PC-9 (cell line): ENCODE data around the gene TIGD2.

ENCODE experiments used
- EZH2 ChIP-seq: fragments of 200-600 bp; sonication (generic); IDR thresholded peaks from 2 replicates; pipeline ENCODE4 v1.8.0; 2017; ENCODE audit warnings: antibody characterized with exemption, low read depth
- TF ChIP-seq, protein P1 (sequence below): fragments of 200-600 bp; sonication (generic); conservative IDR thresholded peaks from 2 replicates; pipeline ENCODE4 v1.6.1; 2017; ENCODE audit warnings: mixed run types, antibody characterized with exemption, mild to moderate bottlenecking, moderate library complexity

- TF ChIP-seq, protein P1, sequence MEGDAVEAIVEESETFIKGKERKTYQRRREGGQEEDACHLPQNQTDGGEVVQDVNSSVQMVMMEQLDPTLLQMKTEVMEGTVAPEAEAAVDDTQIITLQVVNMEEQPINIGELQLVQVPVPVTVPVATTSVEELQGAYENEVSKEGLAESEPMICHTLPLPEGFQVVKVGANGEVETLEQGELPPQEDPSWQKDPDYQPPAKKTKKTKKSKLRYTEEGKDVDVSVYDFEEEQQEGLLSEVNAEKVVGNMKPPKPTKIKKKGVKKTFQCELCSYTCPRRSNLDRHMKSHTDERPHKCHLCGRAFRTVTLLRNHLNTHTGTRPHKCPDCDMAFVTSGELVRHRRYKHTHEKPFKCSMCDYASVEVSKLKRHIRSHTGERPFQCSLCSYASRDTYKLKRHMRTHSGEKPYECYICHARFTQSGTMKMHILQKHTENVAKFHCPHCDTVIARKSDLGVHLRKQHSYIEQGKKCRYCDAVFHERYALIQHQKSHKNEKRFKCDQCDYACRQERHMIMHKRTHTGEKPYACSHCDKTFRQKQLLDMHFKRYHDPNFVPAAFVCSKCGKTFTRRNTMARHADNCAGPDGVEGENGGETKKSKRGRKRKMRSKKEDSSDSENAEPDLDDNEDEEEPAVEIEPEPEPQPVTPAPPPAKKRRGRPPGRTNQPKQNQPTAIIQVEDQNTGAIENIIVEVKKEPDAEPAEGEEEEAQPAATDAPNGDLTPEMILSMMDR: peak; percentile 80
- no peak for TF ChIP-seq EZH2
Observed at GRCh38 chr4:89158884-89159503, 47.7 kb downstream of the TIGD2 start.
